ENCODE measurements around the gene RCN1. TPM values are rescaled to one million over a fixed set of nuclear protein-coding genes. Genes with fewer than 3 reads are reported as not detected.

The RCN1 gene
- total RNA-seq, 4 donors from 2014 or later, result 52.0 to 101 (median 75.7) TPM

GRCh38 chr11:32139896-32140520, 49.1 kb downstream of the RCN1 start:
- H3K4me3 ChIP-seq (replicated peaks in 1 of 3), result no peak overlapping the region
- no peak for TF ChIP-seq POLR2A (IDR thresholded peaks at IDR 0.05)
- no peak for TF ChIP-seq CTCF (IDR thresholded peaks at IDR 0.05)
- WGBS, 2 donors, result 72 to 79% methylated on average over 4 of the region's 4 CpGs
- no peak for DNase-seq
- no peaks in the 10 kb centered on the region for H3K9me3 ChIP-seq
- no peaks in the 10 kb centered on the region for H3K27me3 ChIP-seq
- H3K27ac ChIP-seq, result no peak overlapping the region
- no peaks in the 10 kb centered on the region for H3K36me3 ChIP-seq
- H3K4me1 ChIP-seq, result no peaks in the 10 kb centered on the region
- intact Hi-C loops (cut with DNase I), result no loop called here

- TF ChIP-seq POLR2A (IDR thresholded peaks at IDR 0.05), result no peak
- TF ChIP-seq CTCF (IDR thresholded peaks at IDR 0.05), result no peak
- no peak for DNase-seq
- no peak overlapping the region for H3K4me3 ChIP-seq (replicated peaks in 1 of 3)
- WGBS, 2 donors, result 81 to 87% methylated on average over 6 of the region's 6 CpGs
- intact Hi-C loops (cut with DNase I), result no loop called here
- H3K9me3 ChIP-seq, result no peaks in the 10 kb centered on the region
- no peaks in the 10 kb centered on the region for H3K4me1 ChIP-seq
- no peaks in the 10 kb centered on the region for H3K36me3 ChIP-seq
- no peak overlapping the region for H3K27ac ChIP-seq
- H3K27me3 ChIP-seq, result no peaks in the 10 kb centered on the region
Observed at GRCh38 chr11:32141745-32142546, 51.1 kb downstream of the RCN1 start.

- no peak for DNase-seq
- Histone ChIP-seq H3K27ac (no peak overlapping the region), H3K27me3 (no peaks in the 10 kb centered on the region), H3K4me3 (replicated peaks in 1 of 3) (no peak overlapping the region), H3K36me3 (no peaks in the 10 kb centered on the region), H3K9me3 (no peaks in the 10 kb centered on the region), H3K4me1 (no peaks in the 10 kb centered on the region)
- intact Hi-C loops (cut with DNase I), result no loop called here
- TF ChIP-seq CTCF (IDR thresholded peaks at IDR 0.05), result no peak
- no peak for TF ChIP-seq POLR2A (IDR thresholded peaks at IDR 0.05)
- 91 to 93% methylated on average over 8 of the region's 8 CpGs for WGBS, 2 donors
Observed at GRCh38 chr11:32143378-32143777, 52.5 kb downstream of the RCN1 start.

- H3K27ac ChIP-seq, result no peak overlapping the region
- no peak overlapping the region for H3K4me3 ChIP-seq (replicated peaks in 1 of 3)
- no peaks in the 10 kb centered on the region for H3K9me3 ChIP-seq
- H3K27me3 ChIP-seq, result no peaks in the 10 kb centered on the region
- H3K4me1 ChIP-seq, result no peaks in the 10 kb centered on the region
- WGBS, 2 donors, result 88 to 90% methylated on average over 3 of the region's 3 CpGs
- H3K36me3 ChIP-seq, result no peaks in the 10 kb centered on the region
- no peak for DNase-seq
- TF ChIP-seq CTCF (IDR thresholded peaks at IDR 0.05) (no peak), POLR2A (IDR thresholded peaks at IDR 0.05) (no peak)
- intact Hi-C loops (cut with DNase I), result no loop called here
Observed at GRCh38 chr11:32145282-32145681, 54.4 kb downstream of the RCN1 start.

GRCh38 chr11:32148895-32149294, 58.0 kb downstream of the RCN1 start:
- no peaks in the 10 kb centered on the region for H3K27me3 ChIP-seq
- intact Hi-C loops (cut with DNase I), result no loop called here
- TF ChIP-seq POLR2A (IDR thresholded peaks at IDR 0.05) (no peak), CTCF (IDR thresholded peaks at IDR 0.05) (no peak)
- no peak for DNase-seq
- H3K27ac ChIP-seq, result no peak overlapping the region
- no peaks in the 10 kb centered on the region for H3K36me3 ChIP-seq
- no peaks in the 10 kb centered on the region for H3K4me1 ChIP-seq
- 75 to 79% methylated on average over 4 of the region's 4 CpGs for WGBS, 2 donors
- H3K4me3 ChIP-seq (replicated peaks in 1 of 3), result no peak overlapping the region
- no peaks in the 10 kb centered on the region for H3K9me3 ChIP-seq

Data from thyroid gland (tissue), 4 donors.